NCI-H2029 (cell line): ENCODE data around the gene LHPP.

Experiments
- DNase-seq: peaks from one replicate; lab custom pipeline; 2025; lab: John Stamatoyannopoulos, UW

Gene LHPP

DNA sequence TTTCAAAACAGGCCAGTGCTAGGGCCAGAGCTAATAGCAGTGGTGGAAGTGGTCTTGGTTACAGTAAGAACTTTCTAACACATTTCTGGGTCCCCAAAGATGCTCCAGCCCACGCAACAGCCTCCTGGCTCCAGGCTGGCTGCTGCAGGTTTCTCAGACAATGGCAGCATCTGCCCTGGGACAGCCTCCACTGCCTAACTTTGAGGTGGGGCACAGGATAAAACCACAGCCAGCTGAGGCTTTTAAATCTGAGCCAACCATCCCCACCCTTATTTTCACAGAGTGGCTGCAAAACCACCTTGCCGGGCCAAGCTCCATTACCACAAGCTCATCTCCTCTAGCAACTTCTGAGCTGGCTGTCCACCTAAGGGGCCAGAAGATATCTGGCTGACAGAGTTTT is 197.8 kb downstream of the LHPP start:
- no peak for DNase-seq

DNA sequence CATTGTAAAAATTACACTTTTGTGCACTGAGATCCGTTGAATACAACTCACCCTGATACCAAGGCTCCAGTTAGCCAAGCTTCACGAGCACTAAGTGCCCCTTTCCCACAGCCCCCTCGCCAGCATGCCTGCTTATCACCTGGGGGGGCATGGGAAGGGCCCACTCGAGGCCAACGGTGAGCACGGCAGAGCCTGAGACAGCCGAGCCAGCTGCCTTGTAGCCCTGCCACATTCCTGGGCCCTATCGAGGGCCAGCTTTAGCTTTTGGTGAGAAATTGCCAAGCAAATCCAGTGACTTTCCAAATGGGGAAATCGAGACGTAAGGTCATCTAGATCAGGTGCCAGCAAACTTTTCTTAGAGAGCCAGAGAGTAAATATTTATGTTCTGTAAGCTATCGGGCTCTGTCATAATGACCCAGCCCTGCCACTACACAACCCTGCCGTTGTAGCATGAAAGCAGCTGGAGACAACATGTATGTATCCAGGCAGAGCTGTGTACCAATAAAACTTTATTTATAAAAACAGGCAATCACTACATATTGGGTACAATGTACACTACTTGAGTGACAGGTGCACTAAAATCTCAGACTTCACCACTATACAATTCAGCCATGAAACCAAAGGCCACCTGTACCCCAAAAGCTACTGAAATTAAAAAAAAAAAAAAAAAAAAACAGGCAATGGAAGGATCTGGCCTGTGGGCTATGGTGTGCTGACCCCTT is 198.9 kb downstream of the LHPP start:
- DNase-seq, result no peak

DNA sequence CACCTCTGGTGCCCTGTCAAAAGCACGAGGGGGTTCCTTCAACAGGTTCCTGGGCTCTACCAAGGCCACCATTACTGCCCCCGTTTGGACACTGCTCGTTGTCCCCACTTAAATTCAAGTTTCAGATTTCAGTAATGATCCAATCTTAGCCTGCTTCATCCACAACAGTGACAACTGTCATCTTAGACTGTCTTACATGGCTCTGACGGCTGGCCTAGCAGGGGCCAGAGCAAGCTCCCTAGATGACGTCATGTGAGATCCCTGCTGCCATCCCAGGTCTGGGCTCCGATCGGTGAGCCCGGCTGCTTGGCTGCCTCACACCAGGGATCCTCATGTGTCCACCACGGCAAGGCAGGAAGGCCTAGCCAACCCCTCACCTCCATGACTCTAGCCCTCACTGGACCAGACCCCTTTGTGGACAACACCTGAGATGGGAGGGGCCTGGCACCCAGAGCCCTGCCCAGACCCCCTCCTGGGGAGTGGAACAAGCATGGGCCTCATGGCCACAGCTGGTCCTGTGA is 200.1 kb downstream of the LHPP start:
- DNase-seq, result no peak

DNA sequence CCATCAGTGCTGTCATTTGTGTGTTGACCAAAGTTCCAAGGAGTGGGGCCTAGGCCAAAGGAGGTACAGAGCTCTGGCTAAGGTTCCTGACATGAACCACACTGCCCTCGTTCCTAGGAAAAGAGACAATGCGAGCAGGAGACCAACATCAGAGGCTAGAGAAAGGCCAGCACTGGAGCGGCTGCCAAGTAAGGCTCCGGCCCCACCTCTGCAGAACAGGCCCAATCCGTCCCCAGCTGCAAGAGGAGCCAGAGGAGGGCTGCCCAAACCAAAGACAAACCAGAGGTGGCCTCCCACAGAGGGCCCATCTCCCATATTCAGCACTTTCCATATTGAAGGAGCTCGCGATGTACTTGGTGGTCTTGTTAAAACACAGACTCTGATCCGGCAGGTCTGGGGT is 201.6 kb downstream of the LHPP start:
- no peak for DNase-seq
